HepG2 (cell line): ENCODE measurements around the gene RAPGEF6. TPM values are rescaled to one million over a fixed set of nuclear protein-coding genes. Genes with fewer than 3 reads are reported as not detected.

Source experiments
- HNF4A ChIP-seq: sonication (generic); formaldehyde crosslinking; IDR thresholded peaks from 2 replicates; pipeline ENCODE4 v1.4.0; 2020; ENCODE audit warnings: missing genetic modification reagents
- MED1 ChIP-seq: sonication (generic); formaldehyde crosslinking; IDR thresholded peaks from 2 replicates; pipeline ENCODE4 v1.4.0; 2020; ENCODE audit warnings: missing genetic modification reagents
- MTA3 ChIP-seq: sonication (generic); formaldehyde crosslinking; IDR thresholded peaks from 2 replicates; pipeline ENCODE4 v1.4.0; 2020; ENCODE audit warnings: missing genetic modification reagents
- SATB2 ChIP-seq: sonication (generic); formaldehyde crosslinking; IDR thresholded peaks from 2 replicates; pipeline ENCODE4 v1.5.0; 2020; ENCODE audit warnings: missing genetic modification reagents
- THYN1 ChIP-seq: sonication (generic); formaldehyde crosslinking; IDR thresholded peaks from 2 replicates; pipeline ENCODE4 v1.8.1; 2023; ENCODE audit warnings: low read depth, mild to moderate bottlenecking, moderate library complexity, missing genetic modification reagents, borderline replicate concordance
- ZBTB3 ChIP-seq: sonication (generic); formaldehyde crosslinking; IDR thresholded peaks from 2 replicates; pipeline ENCODE4 v1.4.0; 2020; ENCODE audit warnings: low read depth, mild to moderate bottlenecking, moderate library complexity, missing genetic modification reagents, borderline replicate concordance
- ZNF337 ChIP-seq: sonication (generic); formaldehyde crosslinking; IDR thresholded peaks from 2 replicates; pipeline ENCODE4 v1.5.1; 2020; ENCODE audit warnings: missing genetic modification reagents, low read depth, mild to moderate bottlenecking, borderline replicate concordance
- ZNF362 ChIP-seq: sonication (generic); formaldehyde crosslinking; IDR thresholded peaks from 2 replicates; pipeline ENCODE4 v1.4.0; 2020; ENCODE audit warnings: missing genetic modification reagents, mild to moderate bottlenecking, borderline replicate concordance
- ZNF646 ChIP-seq: sonication (generic); formaldehyde crosslinking; IDR thresholded peaks from 2 replicates; pipeline ENCODE4 v1.9.0; 2021; ENCODE audit warnings: mild to moderate bottlenecking, missing genetic modification reagents
- ZNF652 ChIP-seq: IDR thresholded peaks from 2 replicates; pipeline ENCODE4 v1.6.1; 2016; ENCODE audit warnings: low read depth, borderline replicate concordance
- ZNF710 ChIP-seq: sonication (generic); formaldehyde crosslinking; IDR thresholded peaks from 2 replicates; pipeline ENCODE4 v1.5.0; 2020; ENCODE audit warnings: mild to moderate bottlenecking, missing genetic modification reagents, borderline replicate concordance
- ZNF773 ChIP-seq: sonication (generic); formaldehyde crosslinking; IDR thresholded peaks from 2 replicates; pipeline ENCODE4 v1.4.0; 2020; ENCODE audit warnings: missing genetic modification reagents, borderline replicate concordance
- ZNF777 ChIP-seq: sonication (generic); formaldehyde crosslinking; IDR thresholded peaks from 2 replicates; pipeline ENCODE4 v1.4.0; 2020; ENCODE audit warnings: missing genetic modification reagents
- ZNF883 ChIP-seq: sonication (generic); formaldehyde crosslinking; IDR thresholded peaks from 2 replicates; pipeline ENCODE4 v1.5.1; 2020; ENCODE audit warnings: mild to moderate bottlenecking, missing genetic modification reagents; ENCODE audit errors: not compliant biosample characterization
- polyA plus RNA-seq, 8 experiments: library from polyadenylated mRNA; depleted of rRNA in 3 of 8; stranded (reverse) in 7 of 8; unstranded in 1 of 8; fragments of >200 nt; fragmentation: Illumina TruSeq in 4 of 8; extraction: Trizol in 4 of 8; gene quantifications; 2 replicates each; pipeline versions ENCODE4 v1.2.1 to v1.2.3, GENCODE V29; 2011 to 2016; ENCODE audit warnings: low read depth in 4 of 8, missing spikeins in 1 of 8, mixed read lengths in 1 of 8; ENCODE audit not compliant: insufficient read depth in 1 of 8
- total RNA-seq, 5 experiments: library from RNA; depleted of rRNA; stranded (reverse); fragments of >200 nt; fragmentation: Illumina TruSeq; extraction: Trizol; gene quantifications; 2 replicates each; pipeline ENCODE4 v1.2.3, GENCODE V29; 2016; ENCODE audit warnings: low read depth in 1 of 5
- TF ChIP-seq, protein P1 (sequence below): sonication (generic); formaldehyde crosslinking; IDR thresholded peaks from 2 replicates; pipeline ENCODE4 v1.9.0; 2021; ENCODE audit warnings: missing genetic modification reagents, mild to moderate bottlenecking, borderline replicate concordance
- TF ChIP-seq, protein P2 (sequence below): sonication (generic); formaldehyde crosslinking; IDR thresholded peaks from 2 replicates; pipeline ENCODE4 v1.5.0; 2020; ENCODE audit warnings: missing genetic modification reagents, mild to moderate bottlenecking, borderline replicate concordance

RAPGEF6 gene
- total and polyA plus RNA-seq, 2 of the 13 experiments (the other 11 are each of a cell fraction or from before 2014, with no cell fraction given), result 7.7 to 24.6 TPM

DNA sequence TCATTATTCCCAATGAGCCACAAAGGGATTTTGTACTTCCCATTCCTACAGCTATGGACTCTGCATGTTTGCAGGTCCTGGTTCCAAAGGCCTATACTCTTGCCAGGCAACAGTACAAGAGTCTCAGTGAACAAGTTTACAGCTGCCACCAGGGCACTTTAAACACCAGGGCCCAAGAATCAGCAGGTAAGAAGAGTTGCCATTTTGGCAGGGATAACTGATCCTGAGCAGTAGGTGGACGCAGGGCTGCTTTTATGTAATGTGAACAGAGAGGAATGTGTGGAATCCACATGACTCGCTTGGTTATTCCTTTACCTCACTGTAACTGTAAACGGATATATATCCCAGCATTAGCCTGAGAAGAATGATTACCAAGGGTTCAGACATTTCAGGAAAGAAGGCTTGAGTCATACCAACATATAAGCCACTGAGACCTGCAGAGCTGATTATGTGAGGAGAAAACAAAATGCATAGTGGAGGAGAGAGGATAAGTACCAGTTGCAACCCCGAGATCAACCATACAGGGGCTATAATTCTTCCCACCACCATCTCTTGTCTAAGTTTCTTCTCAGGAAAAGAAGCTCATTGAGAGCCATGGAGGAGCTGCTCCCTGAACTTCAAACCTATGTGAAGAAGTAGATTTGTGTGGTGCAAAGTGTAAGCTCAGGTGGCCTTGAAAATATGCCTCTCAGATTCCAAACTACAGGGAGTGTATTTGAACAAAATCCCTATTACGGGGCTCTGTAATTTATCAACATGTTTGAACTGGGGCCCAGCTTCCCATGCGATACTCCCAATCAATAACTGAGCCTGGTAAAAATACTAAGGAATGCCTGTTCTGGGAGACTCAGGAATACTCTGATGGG lies 24.6 kb downstream of the RAPGEF6 start (continued):
- TF ChIP-seq ZNF646 (CRISPR knock-in tag) (no peak), ZNF652 (CRISPR knock-in tag) (no peak), ZBTB3 (no peak), ZNF883 (CRISPR knock-in tag) (no peak), ZNF773 (CRISPR knock-in tag) (no peak), THYN1 (CRISPR knock-in tag) (no peak), ZNF710 (CRISPR knock-in tag) (no peak), SATB2 (CRISPR knock-in tag) (no peak), HNF4A (peak; percentile 78), ZNF777 (CRISPR knock-in tag) (no peak), MED1 (CRISPR knock-in tag) (peak; percentile 50), ZNF362 (CRISPR knock-in tag) (no peak), MTA3 (no peak), ZNF337 (no peak)
- TF ChIP-seq, protein P1, sequence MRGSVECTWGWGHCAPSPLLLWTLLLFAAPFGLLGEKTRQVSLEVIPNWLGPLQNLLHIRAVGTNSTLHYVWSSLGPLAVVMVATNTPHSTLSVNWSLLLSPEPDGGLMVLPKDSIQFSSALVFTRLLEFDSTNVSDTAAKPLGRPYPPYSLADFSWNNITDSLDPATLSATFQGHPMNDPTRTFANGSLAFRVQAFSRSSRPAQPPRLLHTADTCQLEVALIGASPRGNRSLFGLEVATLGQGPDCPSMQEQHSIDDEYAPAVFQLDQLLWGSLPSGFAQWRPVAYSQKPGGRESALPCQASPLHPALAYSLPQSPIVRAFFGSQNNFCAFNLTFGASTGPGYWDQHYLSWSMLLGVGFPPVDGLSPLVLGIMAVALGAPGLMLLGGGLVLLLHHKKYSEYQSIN (CRISPR knock-in tag), result no peak
- TF ChIP-seq, protein P2, sequence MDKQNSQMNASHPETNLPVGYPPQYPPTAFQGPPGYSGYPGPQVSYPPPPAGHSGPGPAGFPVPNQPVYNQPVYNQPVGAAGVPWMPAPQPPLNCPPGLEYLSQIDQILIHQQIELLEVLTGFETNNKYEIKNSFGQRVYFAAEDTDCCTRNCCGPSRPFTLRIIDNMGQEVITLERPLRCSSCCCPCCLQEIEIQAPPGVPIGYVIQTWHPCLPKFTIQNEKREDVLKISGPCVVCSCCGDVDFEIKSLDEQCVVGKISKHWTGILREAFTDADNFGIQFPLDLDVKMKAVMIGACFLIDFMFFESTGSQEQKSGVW, result no peak
